ENCODE data around the gene HTR2B. TPM values are rescaled to one million over a fixed set of nuclear protein-coding genes. Genes with fewer than 3 reads are reported as not detected.

HTR2B gene
- total and polyA plus RNA-seq, 11 donors, result 0.25 to 2.2 (median 0.61) TPM

- TF ChIP-seq CTCF (IDR thresholded peaks at IDR 0.05) (no peak), POLR2A (IDR thresholded peaks at IDR 0.05) (no peak)
- no peaks in the 10 kb centered on the region for H3K36me3 ChIP-seq
- H3K9me3 ChIP-seq, result no peaks in the 10 kb centered on the region
- peaks cover 2 to 38% (median 25%) of the 10 kb centered on the region in 12 donors for H3K4me1 ChIP-seq
- no peak overlapping the region for H3K4me3 ChIP-seq
- ATAC-seq (no peak), DNase-seq (no peak)
- intact Hi-C loops (cut with DNase I), result no loop called here
- H3K27me3 ChIP-seq, result no peaks in the 10 kb centered on the region
- no peak overlapping the region for H3K27ac ChIP-seq
- 96 to 98% (median 97%) methylated on average over 9 of the region's 9 CpGs for WGBS, 4 donors
Measured at GRCh38 chr2:231127480-231127879, 2.6 kb upstream of the HTR2B start.

- peaks cover 2 to 32% (median 19%) of the 10 kb centered on the region in 12 donors for H3K4me1 ChIP-seq
- H3K27ac ChIP-seq, result no peak overlapping the region
- TF ChIP-seq POLR2A (IDR thresholded peaks at IDR 0.05) (no peak), CTCF (IDR thresholded peaks at IDR 0.05) (no peak)
- no peaks in the 10 kb centered on the region for H3K36me3 ChIP-seq
- 94 to 99% (median 96%) methylated on average over 7 of the region's 7 CpGs for WGBS, 4 donors
- no peak overlapping the region for H3K4me3 ChIP-seq
- DNase-seq (peak in 1 of 5 donors; percentile 36), ATAC-seq (no peak)
- H3K9me3 ChIP-seq, result no peaks in the 10 kb centered on the region
- intact Hi-C loops (cut with DNase I), result no loop called here
- no peaks in the 10 kb centered on the region for H3K27me3 ChIP-seq
Measured at GRCh38 chr2:231126123-231126522, 1.3 kb upstream of the HTR2B start.

- Histone ChIP-seq H3K36me3 (no peaks in the 10 kb centered on the region), H3K27me3 (no peaks in the 10 kb centered on the region), H3K27ac (peak overlapping the region in 6 of 12 donors; percentile 3 to 53 (median 31)), H3K9me3 (no peaks in the 10 kb centered on the region), H3K4me1 (peaks cover 2 to 32% (median 19%) of the 10 kb centered on the region in 12 donors), H3K4me3 (peak overlapping the region in 8 of 12 donors; percentile 3 to 57 (median 28))
- ATAC-seq, result peak; percentile 42 to 69 (median 54)
- WGBS, 4 donors, result 31 to 52% (median 37%) methylated on average over 4 of the region's 4 CpGs
- TF ChIP-seq CTCF (IDR thresholded peaks at IDR 0.05), result no peak
- TF ChIP-seq POLR2A (IDR thresholded peaks at IDR 0.05), result no peak
- no peak for DNase-seq
- intact Hi-C loops (cut with DNase I), result loop anchor here in 1 of 10 donors (5.0 kb wide), 1 partner anchor 69 kb away; no protein-coding TSS in a partner anchor
Measured at GRCh38 chr2:231123362-231123898, 1.4 kb downstream of the HTR2B start.

- H3K27me3 ChIP-seq, result no peaks in the 10 kb centered on the region
- H3K36me3 ChIP-seq, result peaks cover 0 to 12% (median 0%) of the 10 kb centered on the region in 9 donors
- DNase-seq, result no peak
- TF ChIP-seq CTCF (IDR thresholded peaks at IDR 0.05) (no peak), POLR2A (IDR thresholded peaks at IDR 0.05) (no peak)
- peaks cover 0 to 11% (median 6%) of the 10 kb centered on the region in 12 donors for H3K4me1 ChIP-seq
- peak overlapping the region in 2 of 12 donors; percentile 19 to 32 for H3K4me3 ChIP-seq
- 77 to 90% (median 84%) methylated on average over 2 of the region's 2 CpGs for WGBS, 4 donors
- intact Hi-C loops (cut with DNase I), result no loop called here
- H3K27ac ChIP-seq, result peak overlapping the region in 1 of 12 donors; percentile 40
- ATAC-seq, result no peak
- no peaks in the 10 kb centered on the region for H3K9me3 ChIP-seq
Measured at GRCh38 chr2:231118614-231118942, 6.3 kb downstream of the HTR2B start.

All from heart left ventricle (tissue), 16 donors.